GM23338 (cell line): ENCODE results near the gene APOBEC3A.

Experiments
- CREB1 ChIP-seq: fragments of 250-450 bp; sonication (Bioruptor Pico); IDR thresholded peaks from 2 replicates; pipeline ENCODE4 v1.5.0; 2020; ENCODE audit warnings: low read depth, mild to moderate bottlenecking, moderate library complexity
- CTCF ChIP-seq, 2 experiments: fragments of 200-600 bp in 1 of 2; sonication (generic) in 1 of 2; conservative IDR thresholded peaks; 2 replicates each; pipeline versions ENCODE4 v1.5.1 to v1.6.1; 2016 to 2017; ENCODE audit warnings: antibody characterized with exemption in 2 of 2, low read depth in 2 of 2, mild to moderate bottlenecking in 2 of 2, moderate library complexity in 1 of 2
- ETS1 ChIP-seq: IDR thresholded peaks from 2 replicates; pipeline ENCODE4 v1.6.1; 2016; ENCODE audit warnings: antibody characterized with exemption
- EZH2 ChIP-seq: fragments of 200-600 bp; sonication (generic); IDR thresholded peaks from one replicate; pipeline ENCODE4 v1.8.0; 2017; ENCODE audit warnings: antibody characterized with exemption, mild to moderate bottlenecking, low read depth; ENCODE audit not compliant: unreplicated experiment
- EZH2phosphoT487 ChIP-seq: fragments of 200-600 bp; sonication (generic); IDR thresholded peaks from one replicate; pipeline ENCODE4 v1.8.1; 2018; ENCODE audit warnings: antibody characterized with exemption; ENCODE audit not compliant: unreplicated experiment
- JUNB ChIP-seq: IDR thresholded peaks from one replicate; pipeline ENCODE4 v1.6.1; 2016; ENCODE audit warnings: antibody characterized with exemption; ENCODE audit not compliant: unreplicated experiment
- NANOG ChIP-seq: IDR thresholded peaks from 2 replicates; pipeline ENCODE4 v1.6.1; 2016; ENCODE audit warnings: antibody characterized with exemption, borderline replicate concordance
- POLR2AphosphoS5 ChIP-seq: IDR thresholded peaks from 2 replicates; pipeline ENCODE4 v1.6.1; 2016; ENCODE audit warnings: antibody characterized with exemption, low read depth
- REST ChIP-seq: IDR thresholded peaks from one replicate; pipeline ENCODE4 v1.6.1; 2018; ENCODE audit warnings: antibody characterized with exemption; ENCODE audit not compliant: unreplicated experiment
- STAT1 ChIP-seq: IDR thresholded peaks from one replicate; pipeline ENCODE4 v1.6.1; 2016; ENCODE audit warnings: antibody characterized with exemption; ENCODE audit not compliant: unreplicated experiment
- ZNF114 ChIP-seq: fragments of 250-450 bp; sonication (Bioruptor Pico); IDR thresholded peaks from 2 replicates; pipeline ENCODE4 v1.5.0; 2020; ENCODE audit warnings: mild to moderate bottlenecking, moderate library complexity
- ZNF331 ChIP-seq: fragments of 250-450 bp; sonication (Bioruptor Pico); IDR thresholded peaks from 2 replicates; pipeline ENCODE4 v1.5.0; 2020; ENCODE audit warnings: low read depth, mild to moderate bottlenecking, moderate library complexity

- TF ChIP-seq POLR2AphosphoS5 (no peak), CTCF (conservative IDR thresholded peaks at IDR 0.05; ENCODE audit: low read depth in 2 of 2) (no peak), REST (no peak), JUNB (no peak), EZH2 (no peak), CREB1 (CRISPR knock-in tag) (no peak), EZH2phosphoT487 (no peak), ZNF114 (CRISPR knock-in tag) (no peak), STAT1 (no peak), ETS1 (no peak), ZNF331 (CRISPR knock-in tag) (no peak), NANOG (no peak)
Measured at GRCh38 chr22:38921806-38922205, 35.6 kb upstream of the APOBEC3A start.
